ENCODE results near the gene FAM13B.
"Not testable (repeated sequence)": the region's sequence is repeated elsewhere in the genome, so short reads cannot be mapped to it uniquely, and the experiment has no call there.

FAM13B gene

GRCh38 chr5:138032572-138033385, at the start of gene FAM13B:
FAM13B (minus strand) TSS chr5:138033079; CDS start chr5:138019111, 13,968 bp downstream.
- H3K4me3 ChIP-seq (ENCODE audit: low read length): peak within 1 kb of the TSS; percentile 90
- DNase-seq (ENCODE audit: low read depth): no peak
- no peak for TF ChIP-seq CTCF (conservative IDR thresholded peaks at IDR 0.05; ENCODE audit: low read depth, low read length)

GRCh38 chr5:138082033-138082432, 49.2 kb upstream of the FAM13B start:
- H3K4me3 ChIP-seq (ENCODE audit: low read length): no peak overlapping the region
- no peak for TF ChIP-seq CTCF (conservative IDR thresholded peaks at IDR 0.05; ENCODE audit: low read depth, low read length)
- no peak for DNase-seq (ENCODE audit: low read depth)

- TF ChIP-seq CTCF (conservative IDR thresholded peaks at IDR 0.05; ENCODE audit: low read depth, low read length): no peak
- H3K4me3 ChIP-seq (ENCODE audit: low read length): no peak overlapping the region
- no peak for DNase-seq (ENCODE audit: low read depth)
Measured at GRCh38 chr5:138078006-138078643, 45.2 kb upstream of the FAM13B start.

GRCh38 chr5:138077064-138077696, 44.3 kb upstream of the FAM13B start:
- peak; percentile 18 for DNase-seq (ENCODE audit: low read depth)
- H3K4me3 ChIP-seq (ENCODE audit: low read length): no peak overlapping the region
- peak; percentile 89 for TF ChIP-seq CTCF (conservative IDR thresholded peaks at IDR 0.05; ENCODE audit: low read depth, low read length)

- DNase-seq (ENCODE audit: low read depth): not testable (repeated sequence)
Measured at GRCh38 chr5:138070026-138070425, 37.1 kb upstream of the FAM13B start.

GRCh38 chr5:138068742-138069600, 36.1 kb upstream of the FAM13B start:
- TF ChIP-seq CTCF (conservative IDR thresholded peaks at IDR 0.05; ENCODE audit: low read depth, low read length): peak; percentile 95
- peak; percentile 39 for DNase-seq (ENCODE audit: low read depth)
- no peak overlapping the region for H3K4me3 ChIP-seq (ENCODE audit: low read length)

More at GRCh38 chr5:138070026-138070425, 37.1 kb upstream of the FAM13B start:
- not testable (repeated sequence) for H3K4me3 ChIP-seq (ENCODE audit: low read length)

- TF ChIP-seq CTCF (conservative IDR thresholded peaks at IDR 0.05; ENCODE audit: low read depth, low read length): no peak
- no peak overlapping the region for H3K4me3 ChIP-seq (ENCODE audit: low read length)
- no peak for DNase-seq (ENCODE audit: low read depth)
Measured at GRCh38 chr5:138067945-138068344, 35.1 kb upstream of the FAM13B start.

Data from retinal pigment epithelial cell (primary cell).